ENCODE measurements around the gene DNER. TPM values are rescaled to one million over a fixed set of nuclear protein-coding genes. Genes with fewer than 3 reads are reported as not detected.
A peak's percentile ranks its signal among the peaks of the same experiment; 100 is the strongest.

DNER gene
- total RNA-seq, 1 donor from 2014 or later = 1.2 TPM

GRCh38 chr2:229438430-229439159 lies 275.8 kb downstream of the DNER start:
- no peak for DNase-seq (ENCODE audit: low read depth)

DNA sequence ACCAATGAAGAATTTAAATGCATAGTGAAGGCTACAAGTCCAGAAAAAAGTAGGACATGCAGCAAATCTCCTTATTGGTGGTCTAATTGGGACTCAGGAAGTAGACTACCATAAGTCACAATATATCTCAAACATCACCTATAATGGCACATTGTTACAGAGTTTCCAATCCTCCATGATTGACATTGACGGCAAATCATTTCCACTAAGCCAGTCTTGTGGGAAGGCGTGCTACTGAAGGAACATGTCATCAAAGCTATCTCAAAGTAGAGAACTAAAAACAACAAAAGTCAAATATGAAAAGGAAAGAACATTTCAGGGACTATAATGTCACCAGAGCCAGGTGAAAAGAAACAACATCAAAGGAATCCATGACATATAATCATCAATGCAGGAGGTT lies 276.9 kb downstream of the DNER start:
- no peak for DNase-seq (ENCODE audit: low read depth)

GRCh38 chr2:229434187-229434586 lies 280.2 kb downstream of the DNER start:
- DNase-seq (ENCODE audit: low read depth) = no peak

GRCh38 chr2:229433351-229433750 lies 281.0 kb downstream of the DNER start:
- DNase-seq (ENCODE audit: low read depth) = no peak

- DNase-seq (ENCODE audit: low read depth) = peak; percentile 75
These were observed 282.9 kb downstream of the DNER start for GRCh38 chr2:229431327-229431954.

GRCh38 chr2:229429589-229429988 lies 284.8 kb downstream of the DNER start:
- no peak for DNase-seq (ENCODE audit: low read depth)

- DNase-seq (ENCODE audit: low read depth) = no peak
These were observed 287.9 kb downstream of the DNER start for GRCh38 chr2:229426464-229426863.

GRCh38 chr2:229425598-229425997 lies 288.8 kb downstream of the DNER start:
- DNase-seq (ENCODE audit: low read depth) = peak; percentile 3

- DNase-seq (ENCODE audit: low read depth) = no peak
These were observed 292.3 kb downstream of the DNER start for GRCh38 chr2:229422063-229422462.

DNA sequence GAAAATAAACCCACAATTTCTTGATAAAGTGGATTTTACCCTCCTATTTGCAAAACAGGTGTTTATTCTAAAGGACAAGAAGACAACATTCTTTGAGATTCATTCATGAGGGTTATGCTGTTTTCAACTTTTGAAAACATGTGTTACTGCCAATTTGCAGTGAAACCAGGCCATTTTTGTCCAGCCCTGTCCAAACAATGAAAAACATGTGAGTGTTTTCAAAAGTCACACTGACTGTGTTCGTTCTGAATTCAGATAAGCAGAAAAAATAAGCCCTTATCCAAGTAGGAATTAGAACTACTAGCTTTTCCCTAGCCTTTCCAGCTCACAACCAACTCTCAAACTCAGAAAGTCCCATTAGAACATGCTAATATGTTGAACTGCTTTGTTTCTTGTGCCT lies 295.2 kb downstream of the DNER start:
- no peak for DNase-seq (ENCODE audit: low read depth)

GRCh38 chr2:229417916-229418315 lies 296.4 kb downstream of the DNER start:
- peak; percentile 70 for DNase-seq (ENCODE audit: low read depth)

GRCh38 chr2:229417176-229417575 lies 297.2 kb downstream of the DNER start:
- DNase-seq (ENCODE audit: low read depth) = no peak

GRCh38 chr2:229416116-229416694 lies 298.1 kb downstream of the DNER start:
- peak; percentile 73 for DNase-seq (ENCODE audit: low read depth)

GRCh38 chr2:229414631-229415030 lies 299.7 kb downstream of the DNER start:
- no peak for DNase-seq (ENCODE audit: low read depth)

DNA sequence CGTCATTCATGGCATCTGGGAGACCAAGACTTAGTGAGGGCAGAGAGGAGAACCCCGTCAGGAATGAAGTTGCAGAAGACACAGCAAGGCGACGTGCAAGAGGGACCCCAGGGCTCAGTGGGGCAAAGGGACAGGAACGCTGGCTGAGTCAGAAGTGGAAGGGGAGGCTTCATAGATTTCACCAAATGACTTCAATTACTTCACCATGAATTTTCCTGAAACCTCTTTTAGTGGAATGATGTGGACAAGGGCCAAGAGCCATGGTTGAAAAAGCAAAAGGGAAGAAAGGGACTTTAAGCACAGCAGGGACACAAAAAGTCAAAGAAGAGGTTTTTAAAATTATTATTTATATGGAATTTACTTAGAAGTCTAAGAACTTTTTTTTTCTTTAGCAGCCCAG lies 301.7 kb downstream of the DNER start:
- DNase-seq (ENCODE audit: low read depth) = no peak

- DNase-seq (ENCODE audit: low read depth) = peak; percentile 47
These were observed 303.4 kb downstream of the DNER start for GRCh38 chr2:229410946-229411345.

DNA sequence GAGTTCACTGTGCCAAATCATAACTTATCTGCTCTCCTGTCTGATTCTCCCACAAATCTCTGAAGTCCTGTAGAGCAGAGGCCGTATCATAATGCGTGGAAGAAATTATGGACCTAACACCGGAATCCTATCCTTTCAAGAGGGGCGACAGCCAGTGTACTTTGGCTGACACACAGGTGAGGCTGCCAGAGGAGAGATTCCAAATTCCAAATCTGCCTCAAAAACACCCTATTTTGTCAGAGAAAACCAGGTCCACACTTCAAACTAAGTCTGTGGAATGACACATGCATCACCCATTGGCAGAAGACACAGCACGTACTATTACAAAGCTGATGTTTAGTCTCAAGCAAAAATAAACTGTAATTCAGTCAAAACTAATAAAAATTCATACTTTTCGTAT lies 304.1 kb downstream of the DNER start:
- no peak for DNase-seq (ENCODE audit: low read depth)

DNA sequence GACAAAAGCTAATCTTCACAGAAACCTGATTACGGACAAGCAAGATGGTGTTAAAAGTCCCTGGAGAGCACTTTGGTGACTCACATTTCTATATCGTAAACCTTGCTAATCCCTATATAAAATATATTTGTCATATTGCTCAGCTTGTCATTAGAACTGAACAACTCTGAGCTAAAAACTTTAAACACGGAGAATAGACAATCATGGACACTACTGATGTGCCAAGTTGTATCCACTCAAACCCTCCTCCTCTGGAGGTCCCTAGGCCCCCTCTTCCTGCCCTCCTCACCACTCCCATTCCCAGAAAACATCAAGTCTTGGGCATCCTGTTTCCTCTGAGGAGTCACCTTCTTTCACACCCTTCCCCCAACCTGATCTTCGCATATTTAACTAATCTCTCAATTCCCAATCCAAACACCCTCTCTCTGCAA lies 304.6 kb downstream of the DNER start:
- DNase-seq (ENCODE audit: low read depth) = no peak

GRCh38 chr2:229408962-229409361 lies 305.4 kb downstream of the DNER start:
- no peak for DNase-seq (ENCODE audit: low read depth)

GRCh38 chr2:229408356-229408755 lies 306.0 kb downstream of the DNER start:
- DNase-seq (ENCODE audit: low read depth) = peak; percentile 99

DNA sequence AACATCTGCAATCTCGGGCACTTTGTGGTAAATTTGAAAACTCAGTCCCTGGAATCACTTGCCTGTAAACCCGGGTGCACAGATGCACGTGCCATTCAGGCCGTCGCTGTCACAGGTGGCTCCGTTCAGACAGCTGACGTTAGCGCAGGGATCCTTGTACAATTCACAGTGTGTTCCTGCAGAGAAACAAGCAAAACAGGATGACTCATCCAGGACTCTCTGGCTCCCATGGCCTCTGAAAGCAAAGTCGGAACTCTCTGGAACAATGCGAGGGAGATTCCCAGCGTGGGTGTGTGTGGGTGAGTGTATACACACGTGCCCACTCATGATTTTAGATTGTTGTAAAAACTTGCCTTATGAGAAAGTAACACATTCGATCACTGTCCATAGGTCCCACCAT lies 307.2 kb downstream of the DNER start:
- DNase-seq (ENCODE audit: low read depth) = peak; percentile 95

DNA sequence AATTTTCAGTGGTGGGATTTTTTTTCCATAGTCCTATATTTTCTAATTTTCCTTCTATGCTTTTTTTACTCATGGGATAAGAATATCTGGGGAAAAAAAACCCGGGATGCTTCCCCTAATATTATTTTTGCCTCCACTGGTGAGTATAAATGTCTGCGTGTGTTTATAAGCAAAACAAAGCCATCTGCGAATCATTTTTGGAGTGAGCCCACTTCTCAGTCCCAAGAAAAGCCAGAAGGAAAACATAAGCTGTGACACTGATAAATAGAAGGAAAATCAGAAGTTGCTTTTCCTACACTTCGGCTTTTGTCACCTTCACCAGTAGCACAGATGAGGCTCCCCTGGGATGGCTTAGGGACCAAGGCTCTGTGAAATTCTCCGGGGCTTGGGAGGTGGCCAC lies 308.6 kb downstream of the DNER start:
- no peak for DNase-seq (ENCODE audit: low read depth)

DNA sequence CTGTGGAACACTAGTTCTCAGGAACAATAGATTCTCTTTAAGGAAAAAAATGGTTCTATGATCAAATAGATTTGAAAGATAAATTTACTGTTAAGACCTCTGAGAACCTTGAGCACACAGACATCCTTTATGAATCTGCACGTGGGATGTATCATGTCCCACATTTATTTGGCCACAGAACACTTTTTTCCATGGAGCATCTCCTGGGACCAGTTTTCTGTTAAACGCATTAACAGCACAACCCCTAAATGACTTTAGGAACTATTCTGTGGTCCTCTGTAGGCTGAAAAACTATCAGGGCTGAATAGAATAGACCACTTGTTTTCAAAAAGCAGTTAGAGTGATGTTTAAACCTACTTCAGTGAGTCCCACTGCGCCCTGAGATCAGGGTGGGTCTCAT lies 311.1 kb downstream of the DNER start:
- DNase-seq (ENCODE audit: low read depth) = no peak
